GM19328 (cell line): ENCODE measurements around the gene UTP15.

Experiments
- ATAC-seq: cut with Tn5 transposase; IDR thresholded peaks from one replicate; pipeline ENCODE4 v1.9.1; 2021; ENCODE audit warnings: mild to moderate bottlenecking, moderate library complexity; ENCODE audit not compliant: unreplicated experiment

UTP15 gene

GRCh38 chr5:73620334-73620687, 54.8 kb downstream of the UTP15 start:
- ATAC-seq = no peak

- no peak for ATAC-seq
Measured at GRCh38 chr5:73623060-73623459, 57.5 kb downstream of the UTP15 start.

GRCh38 chr5:73623901-73624404, 58.4 kb downstream of the UTP15 start:
- ATAC-seq = no peak

- ATAC-seq = no peak
Measured at GRCh38 chr5:73624888-73625287, 59.3 kb downstream of the UTP15 start.

DNA sequence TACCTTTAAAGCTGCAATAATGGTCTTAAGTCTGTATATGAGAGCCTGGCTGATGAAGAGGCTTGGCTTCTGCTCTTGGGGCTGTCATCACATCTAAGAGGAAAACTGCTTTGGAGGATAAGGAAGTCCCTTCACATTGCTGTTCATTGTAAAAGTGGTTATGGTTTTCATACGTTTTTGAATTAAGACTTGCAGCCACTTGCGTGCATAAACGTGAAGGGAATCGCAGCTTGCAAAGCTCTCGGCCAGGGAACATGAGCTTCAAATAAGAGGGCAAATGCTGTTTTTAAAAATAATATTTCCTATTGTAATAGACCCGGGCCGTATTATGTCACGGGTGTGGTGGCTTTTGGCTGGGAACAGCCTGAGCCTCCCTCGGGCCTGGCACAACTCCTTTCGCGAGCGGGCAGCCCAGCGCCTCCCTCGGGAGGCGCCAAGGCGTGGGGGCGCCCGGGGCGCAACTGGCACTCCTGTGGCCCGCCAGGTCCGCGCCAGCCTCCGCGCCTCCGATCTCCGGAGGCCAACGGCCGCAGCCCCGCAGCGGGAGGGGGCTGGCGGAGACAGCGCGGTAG, 59.9 kb downstream of the UTP15 start:
- no peak for ATAC-seq

GRCh38 chr5:73625944-73626811, 60.6 kb downstream of the UTP15 start, which contains the start of gene ARHGEF28:
TSS of gene ARHGEF28 (plus strand) at chr5:73626196. CDS start at chr5:73684852, 58,656 bp downstream.
- ATAC-seq = no peak

- no peak for ATAC-seq
Measured at GRCh38 chr5:73626814-73627313, 61.3 kb downstream of the UTP15 start.

GRCh38 chr5:73629456-73629855, 63.9 kb downstream of the UTP15 start:
- no peak for ATAC-seq

DNA sequence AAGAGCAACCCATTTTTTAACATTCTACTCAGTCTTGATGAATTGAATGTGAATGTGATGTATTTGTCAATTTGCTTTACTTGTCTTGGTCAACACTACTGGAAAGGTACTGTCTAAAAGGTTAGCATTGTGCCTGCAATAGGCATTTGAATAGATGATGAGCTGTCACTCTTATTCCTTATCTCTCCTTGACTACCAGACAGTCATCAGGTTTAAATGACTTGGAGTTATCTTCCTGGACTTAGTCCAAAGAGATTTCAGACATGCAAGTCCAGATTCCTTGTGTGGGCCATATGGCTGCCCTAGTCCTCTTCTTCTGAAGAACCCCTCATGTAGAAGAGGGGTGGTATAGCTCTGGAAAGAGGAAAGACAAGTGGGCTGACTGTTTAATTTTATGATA, 65.2 kb downstream of the UTP15 start:
- no peak for ATAC-seq

GRCh38 chr5:73631500-73631899, 66.0 kb downstream of the UTP15 start:
- ATAC-seq = no peak
